SK-N-MC (cell line): Measurements from ENCODE around the gene FGF11.

Experiments
- FOXP2 ChIP-seq: optimal IDR thresholded peaks from 2 replicates; pipeline ENCODE3; 2011; ENCODE audit warnings: mild to moderate bottlenecking, moderate library complexity; ENCODE audit not compliant: insufficient read depth; ENCODE audit errors: extremely low read length, control extremely low read depth
- POLR2AphosphoS5 ChIP-seq: IDR thresholded peaks from 2 replicates; pipeline ENCODE4 v1.6.1; 2012; ENCODE audit warnings: mild to moderate bottlenecking, low read depth, low read length, borderline replicate concordance

- TF ChIP-seq POLR2AphosphoS5 (no peak), FOXP2 (no peak)
These were observed 7.0 kb upstream of the FGF11 start for GRCh38 chr17:7432296-7432695.
